Activated CD4-positive, alpha-beta T cell treated with anti-CD3 and anti-CD28 coated beads, Interleukin-2, amount 10 ng/mL, durations not matched to agents 7 days and 5 days (primary cell): ENCODE data around the gene GLP2R. TPM values are rescaled to one million over a fixed set of nuclear protein-coding genes. Genes with fewer than 3 reads are reported as not detected.

Experiments used
- CTCF ChIA-PET: fragments of 350-600 bp; sonication (Branson Sonifier 250); formaldehyde crosslinking; loops from one replicate; lab custom pipeline; 2021; ENCODE audit warnings: antibody characterized with exemption; lab: Charles Lee
- POLR2A ChIA-PET: fragments of 350-600 bp; sonication (Branson Sonifier 250); formaldehyde crosslinking; loops from one replicate; lab custom pipeline; 2021; ENCODE audit warnings: antibody characterized with exemption; lab: Charles Lee
- DNase-seq: peaks from one replicate; pipeline ENCODE4 v3.0.0-alpha.2; 2020
- H3K27ac Mint-ChIP-seq: one replicate; pipeline ENCODE4 v1.8.0; 2021; ENCODE audit warnings: mild to moderate bottlenecking, moderate library complexity, mixed read lengths
- H3K27me3 Mint-ChIP-seq: one replicate; pipeline ENCODE4 v1.8.0; 2021; ENCODE audit warnings: mixed read lengths
- H3K36me3 Mint-ChIP-seq: one replicate; pipeline ENCODE4 v1.8.0; 2021; ENCODE audit warnings: low read depth, mixed read lengths
- H3K4me1 Mint-ChIP-seq: one replicate; pipeline ENCODE4 v1.8.0; 2021; ENCODE audit warnings: mixed read lengths
- H3K4me3 Mint-ChIP-seq: one replicate; pipeline ENCODE4 v1.8.0; 2021; ENCODE audit warnings: mild to moderate bottlenecking, moderate library complexity, mixed read lengths
- H3K9me3 Mint-ChIP-seq: one replicate; pipeline ENCODE4 v1.8.0; 2021; ENCODE audit warnings: mixed read lengths
- total RNA-seq, 2 experiments: library from RNA; stranded (reverse); gene quantifications; one replicate each; pipeline ENCODE4 v1.2.3, GENCODE V29; 2021

GLP2R gene
- total RNA-seq, 2 experiments from 2014 or later = not detected

- ChIA-PET CTCF (no interaction called here), POLR2A (no interaction called here)
- H3K4me3 Mint-ChIP-seq = no peak overlapping the region
- H3K9me3 Mint-ChIP-seq = no peaks in the 10 kb centered on the region
- H3K4me1 Mint-ChIP-seq = no peaks in the 10 kb centered on the region
- no peak overlapping the region for H3K27ac Mint-ChIP-seq
- no peak for DNase-seq
- no peaks in the 10 kb centered on the region for H3K36me3 Mint-ChIP-seq
- H3K27me3 Mint-ChIP-seq = no peaks in the 10 kb centered on the region
Measured at GRCh38 chr17:9928601-9929333, 103.0 kb downstream of the GLP2R start.

DNA sequence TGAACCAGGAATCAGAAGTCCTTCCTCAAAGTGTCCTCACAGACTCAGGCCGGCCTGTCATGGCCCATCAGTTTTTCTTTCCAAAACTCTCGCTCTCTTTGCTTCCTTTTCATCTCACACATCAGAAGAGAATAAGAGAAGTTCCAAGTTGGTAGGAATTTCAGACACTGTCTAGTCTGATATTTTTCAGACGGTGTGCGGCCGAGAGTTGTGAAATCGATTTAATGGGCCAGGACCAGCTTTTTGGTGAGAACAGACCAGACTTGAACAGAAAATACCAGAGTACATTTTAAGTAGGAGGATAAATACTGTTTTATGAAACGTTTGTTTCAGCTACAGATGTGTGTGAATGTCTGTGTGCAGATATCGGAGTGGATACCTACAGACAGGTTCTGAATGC is 104.1 kb downstream of the GLP2R start:
- CTCF ChIA-PET = no interaction called here
- no peaks in the 10 kb centered on the region for H3K36me3 Mint-ChIP-seq
- DNase-seq = no peak
- no peaks in the 10 kb centered on the region for H3K27me3 Mint-ChIP-seq
- H3K4me3 Mint-ChIP-seq = no peak overlapping the region
- POLR2A ChIA-PET = no interaction called here
- no peak overlapping the region for H3K27ac Mint-ChIP-seq
- H3K4me1 Mint-ChIP-seq = no peaks in the 10 kb centered on the region
- H3K9me3 Mint-ChIP-seq = no peaks in the 10 kb centered on the region

- H3K27me3 Mint-ChIP-seq = no peaks in the 10 kb centered on the region
- POLR2A ChIA-PET = no interaction called here
- H3K27ac Mint-ChIP-seq = no peak overlapping the region
- CTCF ChIA-PET = interaction anchor here (0.7 kb wide), 1 partner anchor 134 kb away, joined by 3 read pairs; no protein-coding TSS in a partner anchor
- H3K9me3 Mint-ChIP-seq = no peaks in the 10 kb centered on the region
- H3K4me1 Mint-ChIP-seq = no peaks in the 10 kb centered on the region
- H3K4me3 Mint-ChIP-seq = no peak overlapping the region
- no peak for DNase-seq
- no peaks in the 10 kb centered on the region for H3K36me3 Mint-ChIP-seq
Measured at GRCh38 chr17:9931144-9931741, 105.5 kb downstream of the GLP2R start.

DNA sequence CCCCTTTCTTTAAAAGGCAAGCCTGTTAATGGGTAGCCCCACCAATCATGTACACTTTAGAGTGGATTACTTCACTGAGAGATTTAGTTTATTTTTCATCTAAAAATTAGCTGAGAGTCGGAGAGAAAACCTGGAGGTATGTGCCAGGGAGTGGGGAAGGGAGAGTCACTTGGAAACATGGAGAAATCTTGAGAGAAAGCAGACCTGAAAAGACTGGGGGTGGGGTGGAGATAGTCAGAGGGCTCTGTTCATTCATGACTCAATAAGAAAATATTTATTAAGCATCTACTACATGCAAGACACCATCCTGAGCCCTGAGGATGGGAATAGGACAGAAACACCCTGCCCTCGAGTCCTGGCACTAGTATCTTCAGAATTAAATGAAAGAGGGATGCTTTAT is 106.8 kb downstream of the GLP2R start:
- POLR2A ChIA-PET = no interaction called here
- no peaks in the 10 kb centered on the region for H3K4me1 Mint-ChIP-seq

GRCh38 chr17:9934331-9934730 is 108.6 kb downstream of the GLP2R start:
- Mint-ChIP-seq H3K9me3 (peaks cover 5% of the 10 kb centered on the region), H3K27ac (no peak overlapping the region), H3K36me3 (no peaks in the 10 kb centered on the region), H3K4me3 (no peak overlapping the region), H3K4me1 (no peaks in the 10 kb centered on the region), H3K27me3 (no peaks in the 10 kb centered on the region)
- CTCF ChIA-PET = no interaction called here
- no peak for DNase-seq
- POLR2A ChIA-PET = no interaction called here

More for the DNA sequence above, 106.8 kb downstream of the GLP2R start:
- Mint-ChIP-seq H3K4me3 (no peak overlapping the region), H3K27me3 (no peaks in the 10 kb centered on the region), H3K9me3 (no peaks in the 10 kb centered on the region), H3K36me3 (no peaks in the 10 kb centered on the region), H3K27ac (no peak overlapping the region)
- DNase-seq = no peak
- CTCF ChIA-PET = no interaction called here

GRCh38 chr17:9935408-9935807 is 109.7 kb downstream of the GLP2R start:
- Mint-ChIP-seq H3K36me3 (no peaks in the 10 kb centered on the region), H3K27ac (no peak overlapping the region), H3K4me1 (no peaks in the 10 kb centered on the region), H3K27me3 (no peaks in the 10 kb centered on the region), H3K9me3 (peaks cover 5% of the 10 kb centered on the region), H3K4me3 (no peak overlapping the region)
- ChIA-PET POLR2A (no interaction called here), CTCF (no interaction called here)
- DNase-seq = no peak

DNA sequence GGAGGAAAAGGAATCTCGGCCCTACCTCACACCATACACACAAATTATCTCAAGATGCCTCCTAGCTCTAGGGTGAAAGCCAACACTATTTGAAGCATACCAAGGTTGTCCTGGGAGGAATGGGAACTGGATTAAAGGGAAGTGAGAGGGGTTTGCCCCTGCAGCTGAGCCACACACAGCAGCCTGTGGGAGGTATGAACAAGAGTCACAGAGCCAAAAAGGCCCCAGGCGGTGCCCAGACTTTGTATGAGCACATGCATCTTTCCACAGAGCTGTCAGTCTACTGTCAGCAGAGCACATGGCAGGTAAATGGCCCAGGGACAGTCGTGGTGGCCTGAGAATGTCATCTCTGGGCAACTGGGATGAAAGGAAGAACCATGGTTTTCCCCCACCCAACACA is 110.4 kb downstream of the GLP2R start:
- CTCF ChIA-PET = no interaction called here

DNA sequence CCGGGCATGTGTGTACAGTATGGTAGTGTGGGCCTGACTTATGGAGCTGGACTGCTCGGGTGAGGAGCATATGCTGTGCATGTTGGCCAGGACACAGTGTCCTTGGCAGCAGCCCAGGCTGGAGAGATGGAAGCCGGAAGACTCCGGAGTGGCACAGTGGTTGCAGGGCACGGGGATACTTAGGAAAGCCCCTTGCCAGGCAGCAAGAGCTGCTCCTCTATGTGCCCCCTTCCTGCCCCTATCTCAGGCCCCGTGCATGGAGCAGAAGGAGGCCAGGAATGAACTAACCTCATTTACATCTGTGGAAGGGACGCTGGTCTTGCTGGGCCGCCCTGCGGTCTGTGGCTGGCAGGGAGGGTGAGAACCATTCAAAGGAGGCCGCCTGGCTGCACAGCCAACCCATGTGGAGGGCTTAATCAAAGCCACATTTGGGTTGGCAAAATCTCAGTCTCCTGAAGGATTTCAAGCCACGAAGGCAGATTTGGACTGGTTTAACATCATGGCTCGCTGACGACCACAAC is 111.6 kb downstream of the GLP2R start:
- POLR2A ChIA-PET = no interaction called here

More for the DNA sequence above, 110.4 kb downstream of the GLP2R start:
- H3K4me1 Mint-ChIP-seq = no peaks in the 10 kb centered on the region
- no peaks in the 10 kb centered on the region for H3K36me3 Mint-ChIP-seq
- no peak for DNase-seq
- POLR2A ChIA-PET = no interaction called here
- H3K9me3 Mint-ChIP-seq = peaks cover 5% of the 10 kb centered on the region
- no peak overlapping the region for H3K27ac Mint-ChIP-seq
- no peaks in the 10 kb centered on the region for H3K27me3 Mint-ChIP-seq
- no peak overlapping the region for H3K4me3 Mint-ChIP-seq

DNA sequence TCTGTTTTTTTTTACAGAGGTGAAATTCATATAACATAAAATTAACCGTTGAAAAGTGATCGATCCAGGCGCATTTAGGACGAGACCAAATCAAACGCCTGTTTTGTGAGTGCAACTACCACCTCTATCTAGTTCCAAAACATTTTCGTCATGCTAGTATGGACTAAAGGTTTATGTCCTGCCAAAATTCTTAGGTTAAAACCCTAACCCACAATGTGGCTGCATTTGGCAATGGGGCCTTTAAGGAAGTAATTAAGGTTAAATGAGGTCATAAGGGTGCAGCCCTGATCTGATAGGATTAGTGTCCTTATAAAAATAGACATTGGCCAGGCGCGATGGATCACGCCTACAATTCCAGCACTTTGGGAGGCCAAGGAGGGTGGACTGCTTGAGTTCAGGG is 112.2 kb downstream of the GLP2R start:
- H3K4me3 Mint-ChIP-seq = no peak overlapping the region
- no peaks in the 10 kb centered on the region for H3K4me1 Mint-ChIP-seq
- no peak overlapping the region for H3K27ac Mint-ChIP-seq
- peaks cover 5% of the 10 kb centered on the region for H3K9me3 Mint-ChIP-seq
- no peak for DNase-seq
- no peaks in the 10 kb centered on the region for H3K27me3 Mint-ChIP-seq
- no peaks in the 10 kb centered on the region for H3K36me3 Mint-ChIP-seq
- ChIA-PET CTCF (no interaction called here), POLR2A (no interaction called here)

More for the DNA sequence above, 111.6 kb downstream of the GLP2R start:
- no peaks in the 10 kb centered on the region for H3K27me3 Mint-ChIP-seq
- no peak overlapping the region for H3K27ac Mint-ChIP-seq
- H3K9me3 Mint-ChIP-seq = peaks cover 5% of the 10 kb centered on the region
- H3K36me3 Mint-ChIP-seq = no peaks in the 10 kb centered on the region
- no peaks in the 10 kb centered on the region for H3K4me1 Mint-ChIP-seq
- CTCF ChIA-PET = no interaction called here
- no peak overlapping the region for H3K4me3 Mint-ChIP-seq
- DNase-seq = no peak

GRCh38 chr17:9938764-9939163 is 113.0 kb downstream of the GLP2R start:
- Mint-ChIP-seq H3K4me3 (no peak overlapping the region), H3K4me1 (no peaks in the 10 kb centered on the region), H3K9me3 (peaks cover 5% of the 10 kb centered on the region), H3K27ac (no peak overlapping the region), H3K36me3 (no peaks in the 10 kb centered on the region), H3K27me3 (no peaks in the 10 kb centered on the region)
- CTCF ChIA-PET = no interaction called here
- DNase-seq = no peak
- POLR2A ChIA-PET = no interaction called here

DNA sequence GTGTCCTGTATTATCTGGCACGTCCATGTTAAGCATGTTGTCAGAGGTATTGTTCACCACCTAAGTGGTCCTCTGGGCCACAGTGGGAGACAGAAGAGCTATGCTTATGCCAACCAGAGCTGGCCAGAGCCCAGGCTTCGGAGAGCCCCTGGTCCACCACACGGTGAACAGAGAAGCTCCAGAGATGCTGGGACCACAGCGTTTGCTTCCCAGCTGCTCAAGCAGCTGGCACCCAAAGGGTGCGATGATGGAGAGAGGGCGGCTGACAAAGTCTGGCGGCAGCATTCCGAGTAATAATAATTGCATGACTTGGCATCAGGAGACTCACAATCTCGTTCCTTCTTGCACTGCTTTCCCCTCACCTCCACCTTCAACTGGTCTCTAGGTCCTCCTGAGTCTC is 115.1 kb downstream of the GLP2R start:
- H3K4me1 Mint-ChIP-seq = no peaks in the 10 kb centered on the region
- POLR2A ChIA-PET = no interaction called here
- H3K4me3 Mint-ChIP-seq = no peak overlapping the region
- H3K27me3 Mint-ChIP-seq = no peaks in the 10 kb centered on the region
- peaks cover 5% of the 10 kb centered on the region for H3K9me3 Mint-ChIP-seq
- H3K36me3 Mint-ChIP-seq = no peaks in the 10 kb centered on the region
- CTCF ChIA-PET = interaction anchor here (1.6 kb wide), 1 partner anchor 16 kb away, joined by 4 read pairs; no protein-coding TSS in a partner anchor
- no peak overlapping the region for H3K27ac Mint-ChIP-seq
- no peak for DNase-seq

- ChIA-PET CTCF (interaction anchor here (1.6 kb wide), 1 partner anchor 17 kb away, joined by 4 read pairs; no protein-coding TSS in a partner anchor), POLR2A (no interaction called here)
- Mint-ChIP-seq H3K27me3 (no peaks in the 10 kb centered on the region), H3K9me3 (peaks cover 5% of the 10 kb centered on the region), H3K36me3 (no peaks in the 10 kb centered on the region), H3K4me3 (no peak overlapping the region), H3K27ac (no peak overlapping the region), H3K4me1 (no peaks in the 10 kb centered on the region)
- DNase-seq = no peak
Measured at GRCh38 chr17:9941305-9941704, 115.6 kb downstream of the GLP2R start.
